NCI-H345 treated with DMSO at 0.1 percent for 48 hours (cell line): ENCODE measurements around the gene OBSCN.

ENCODE experiments used
- DNase-seq: peaks from one replicate; lab custom pipeline; 2025; ENCODE audit not compliant: unreplicated experiment; lab: John Stamatoyannopoulos, UW

OBSCN gene

GRCh38 chr1:228374711-228375577, 167.1 kb downstream of the OBSCN start:
- no peak for DNase-seq

GRCh38 chr1:228375578-228376261, 167.9 kb downstream of the OBSCN start:
- no peak for DNase-seq

GRCh38 chr1:228376262-228376628, 168.4 kb downstream of the OBSCN start:
- no peak for DNase-seq

GRCh38 chr1:228376651-228377631, 169.1 kb downstream of the OBSCN start:
- DNase-seq = no peak

- no peak for DNase-seq
Observed at GRCh38 chr1:228377664-228378089, 169.8 kb downstream of the OBSCN start.

- peak; percentile 58 for DNase-seq
Observed at GRCh38 chr1:228378090-228378872, 170.4 kb downstream of the OBSCN start.

- DNase-seq = peak; percentile 20
Observed at GRCh38 chr1:228378873-228379460, 171.1 kb downstream of the OBSCN start.

GRCh38 chr1:228379666-228380065, 171.8 kb downstream of the OBSCN start:
- no peak for DNase-seq

- no peak for DNase-seq
Observed at GRCh38 chr1:228381356-228381755, 173.5 kb downstream of the OBSCN start.

- DNase-seq = no peak
Observed at GRCh38 chr1:228383773-228384172, 175.9 kb downstream of the OBSCN start.

GRCh38 chr1:228385232-228385631, 177.4 kb downstream of the OBSCN start:
- DNase-seq = no peak

- no peak for DNase-seq
Observed at GRCh38 chr1:228387321-228387720, 179.5 kb downstream of the OBSCN start.

- no peak for DNase-seq
Observed at GRCh38 chr1:228390649-228391048, 182.8 kb downstream of the OBSCN start.

- DNase-seq = no peak
Observed at GRCh38 chr1:228391411-228392020, 183.7 kb downstream of the OBSCN start.

GRCh38 chr1:228392111-228392936, 184.5 kb downstream of the OBSCN start:
- DNase-seq = no peak

- DNase-seq = no peak
Observed at GRCh38 chr1:228393268-228393701, 185.4 kb downstream of the OBSCN start.

GRCh38 chr1:228393811-228394570, 186.1 kb downstream of the OBSCN start:
- DNase-seq = no peak
